Measurements from ENCODE around the gene SLC44A1.

The SLC44A1 gene

DNA sequence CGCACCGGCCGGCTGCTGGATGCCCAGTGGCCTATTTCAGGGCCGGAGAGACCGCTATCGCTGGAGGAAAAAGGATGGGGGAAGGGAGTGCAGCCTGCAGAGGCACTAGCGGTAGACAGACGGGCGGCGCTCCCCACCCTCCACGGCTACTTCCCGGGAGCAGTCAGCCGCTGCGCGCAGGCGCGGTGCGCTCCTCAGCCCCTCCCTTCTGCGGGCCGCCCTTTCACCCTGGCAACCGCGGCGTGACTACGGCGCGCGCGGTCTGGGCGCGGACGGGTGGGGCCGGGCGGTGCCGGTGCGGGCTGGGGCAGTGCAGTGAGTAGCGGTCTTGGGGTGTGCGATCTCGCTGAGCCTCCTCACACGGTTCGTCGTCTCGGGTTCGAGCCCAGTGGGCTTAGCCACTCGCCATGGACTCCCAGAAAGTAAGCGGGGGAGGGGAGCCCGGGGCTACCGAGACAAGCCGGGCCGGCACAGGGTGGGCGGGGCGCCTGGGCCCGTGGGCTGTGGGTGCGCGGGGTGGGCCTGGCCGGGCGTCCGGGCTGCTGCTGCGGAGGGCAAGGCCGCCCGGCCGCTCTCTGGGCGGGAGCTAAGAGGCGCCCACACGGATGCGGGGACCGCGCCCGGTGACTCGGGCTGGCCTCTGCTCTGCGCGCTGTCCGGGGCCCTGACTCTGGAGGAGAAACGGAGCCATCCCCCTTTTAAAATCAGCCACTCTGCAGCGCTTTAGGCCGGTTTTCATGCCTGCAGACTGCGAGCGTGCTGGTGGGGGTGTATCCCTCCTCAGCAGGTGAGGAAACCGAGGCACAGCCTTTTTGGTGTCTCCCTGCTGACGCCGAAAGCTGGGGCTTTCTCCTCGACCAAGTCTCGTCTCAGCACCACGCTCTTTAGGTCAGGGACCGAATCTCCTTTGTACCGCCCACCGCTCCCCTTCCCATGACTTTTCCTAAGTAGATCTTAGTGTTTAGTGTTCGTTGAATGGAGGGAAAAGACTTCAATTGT lies 203.7 kb downstream of the SLC44A1 start, which contains the start of gene FSD1L:
Gene FSD1L, plus strand, starts transcription at position 221 of the 999 bp plus-strand sequence. Its CDS starts 187 bp downstream, at position 408.
- peak within 1 kb of the TSS; percentile 44 to 90 (median 81) for H3K4me3 ChIP-seq (ENCODE audit: control insufficient read depth in 1 of 7, extremely low read depth in 1 of 7, insufficient read depth in 4 of 7, low read depth in 2 of 7, low read length in 6 of 7)
- peak within 1 kb of the TSS in 1 of 2 experiments; percentile 23 for H3K27ac ChIP-seq (ENCODE audit: insufficient read depth in 1 of 2, low read depth in 1 of 2, low read length in 2 of 2, poor library complexity in 1 of 2, severe bottlenecking in 2 of 2)
- H3K4me1 ChIP-seq (ENCODE audit: control extremely low read depth in 1 of 4, control insufficient read depth in 4 of 4, insufficient read depth in 4 of 4, low read length in 3 of 4): peaks cover 0 to 13% (median 7%) of the 10 kb centered on the region in 4 experiments
- WGBS (ENCODE audit: insufficient coverage): under 1% methylated on average over 69 of the region's 87 CpGs
- ChIA-PET CTCF (interaction anchor here (1.1 to 1.7 kb wide), 2 partner anchors 9 to 30 kb away, joined by 3 to 4 read pairs; no protein-coding TSS in a partner anchor), POLR2A (no interaction called here)
- peak; percentile 79 to 84 (median 83) for DNase-seq
- no peaks in the 10 kb centered on the region for H3K27me3 ChIP-seq (replicated peaks in 2 of 5; ENCODE audit: control insufficient read depth in 4 of 5, insufficient read depth in 5 of 5, low read length in 4 of 5)
- no peaks in the 10 kb centered on the region for H3K36me3 ChIP-seq (ENCODE audit: control insufficient read depth in 4 of 4, insufficient read depth in 4 of 4, low read length in 3 of 4)
- no peaks in the 10 kb centered on the region for H3K9me3 ChIP-seq (ENCODE audit: control extremely low read depth in 1 of 5, control insufficient read depth in 4 of 5, insufficient read depth in 2 of 5, low read depth in 1 of 5, low read length in 4 of 5)

DNA sequence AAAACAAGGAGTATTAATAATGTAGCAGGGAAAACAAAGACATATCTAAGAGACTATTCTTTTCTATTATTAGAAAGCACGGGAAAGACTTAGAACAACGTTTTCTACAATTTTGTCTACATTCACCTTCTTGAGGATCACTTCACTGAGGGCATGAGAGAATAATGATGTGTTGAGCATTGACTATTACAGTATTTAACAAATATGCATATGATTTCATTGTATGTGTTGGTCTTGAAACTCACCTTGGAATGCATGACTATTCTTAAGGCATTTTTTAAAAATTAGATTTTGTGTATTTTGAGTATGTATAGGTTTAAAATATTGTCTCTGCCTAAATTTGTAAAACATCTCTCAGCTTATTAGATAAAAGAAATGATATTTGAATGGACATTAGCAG lies 204.6 kb downstream of the SLC44A1 start:
- POLR2A ChIA-PET: no interaction called here
- Histone ChIP-seq H3K27me3 (replicated peaks in 2 of 5; ENCODE audit: control insufficient read depth in 4 of 5, insufficient read depth in 5 of 5, low read length in 4 of 5) (no peaks in the 10 kb centered on the region), H3K9me3 (ENCODE audit: control extremely low read depth in 1 of 5, control insufficient read depth in 4 of 5, insufficient read depth in 2 of 5, low read depth in 1 of 5, low read length in 4 of 5) (no peaks in the 10 kb centered on the region), H3K4me1 (ENCODE audit: control extremely low read depth in 1 of 4, control insufficient read depth in 4 of 4, insufficient read depth in 4 of 4, low read length in 3 of 4) (peaks cover 0 to 13% (median 7%) of the 10 kb centered on the region in 4 experiments), H3K36me3 (ENCODE audit: control insufficient read depth in 4 of 4, insufficient read depth in 4 of 4, low read length in 3 of 4) (no peaks in the 10 kb centered on the region), H3K27ac (ENCODE audit: insufficient read depth in 1 of 2, low read depth in 1 of 2, low read length in 2 of 2, poor library complexity in 1 of 2, severe bottlenecking in 2 of 2) (no peak overlapping the region), H3K4me3 (ENCODE audit: control insufficient read depth in 1 of 7, extremely low read depth in 1 of 7, insufficient read depth in 4 of 7, low read depth in 2 of 7, low read length in 6 of 7) (peak overlapping the region in 2 of 7 experiments; percentile 83 to 88)
- CTCF ChIA-PET: interaction anchor here (1.7 kb wide), 1 partner anchor 9 kb away, joined by 4 read pairs; no protein-coding TSS in a partner anchor
- DNase-seq: no peak
- WGBS (ENCODE audit: insufficient coverage): no CpG with 5 or more reads among the region's 2 CpGs

- Histone ChIP-seq H3K27me3 (replicated peaks in 2 of 5; ENCODE audit: control insufficient read depth in 4 of 5, insufficient read depth in 5 of 5, low read length in 4 of 5) (no peaks in the 10 kb centered on the region), H3K9me3 (ENCODE audit: control extremely low read depth in 1 of 5, control insufficient read depth in 4 of 5, insufficient read depth in 2 of 5, low read depth in 1 of 5, low read length in 4 of 5) (no peaks in the 10 kb centered on the region), H3K4me3 (ENCODE audit: control insufficient read depth in 1 of 7, extremely low read depth in 1 of 7, insufficient read depth in 4 of 7, low read depth in 2 of 7, low read length in 6 of 7) (no peak overlapping the region), H3K4me1 (ENCODE audit: control extremely low read depth in 1 of 4, control insufficient read depth in 4 of 4, insufficient read depth in 4 of 4, low read length in 3 of 4) (peaks cover 0 to 13% (median 7%) of the 10 kb centered on the region in 4 experiments), H3K27ac (ENCODE audit: insufficient read depth in 1 of 2, low read depth in 1 of 2, low read length in 2 of 2, poor library complexity in 1 of 2, severe bottlenecking in 2 of 2) (no peak overlapping the region), H3K36me3 (ENCODE audit: control insufficient read depth in 4 of 4, insufficient read depth in 4 of 4, low read length in 3 of 4) (no peaks in the 10 kb centered on the region)
- ChIA-PET POLR2A (no interaction called here), CTCF (interaction anchor here (1.1 kb wide), 1 partner anchor 9 kb away, joined by 3 read pairs; no protein-coding TSS in a partner anchor)
- no peak for DNase-seq
- 95% methylated on average over 2 of the region's 3 CpGs for WGBS (ENCODE audit: insufficient coverage)
Observed at GRCh38 chr9:105452185-105452584, 207.7 kb downstream of the SLC44A1 start.

DNA sequence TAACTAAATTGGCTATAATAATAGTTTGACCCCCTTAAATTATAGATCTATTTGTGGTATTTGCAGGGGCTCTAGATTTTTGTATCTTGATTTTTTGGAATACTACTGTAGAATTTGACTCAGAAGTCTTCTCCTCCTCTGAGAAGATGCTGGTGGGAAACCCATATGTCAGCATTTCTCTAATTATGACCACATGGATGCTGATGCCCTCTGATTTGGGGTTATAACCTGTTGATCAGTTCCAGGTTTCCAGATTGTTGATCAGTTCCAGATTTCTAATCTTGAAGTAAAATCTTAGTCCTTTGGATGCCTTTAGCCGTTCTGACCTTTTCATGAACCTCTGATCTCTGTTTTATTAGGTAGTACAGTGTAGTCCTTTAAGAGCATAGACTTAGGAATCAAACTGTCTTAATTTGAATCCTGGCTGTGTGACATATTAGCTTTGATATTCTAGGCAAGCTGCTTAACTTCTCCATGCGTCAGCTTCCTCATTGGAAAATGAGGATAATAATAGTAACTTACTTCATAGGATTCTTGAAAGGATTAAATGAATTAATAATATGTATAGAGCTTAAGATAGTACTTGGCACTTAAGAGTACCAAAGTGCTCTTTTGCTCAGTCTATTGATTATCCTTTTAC lies 211.5 kb downstream of the SLC44A1 start:
- ChIA-PET CTCF (interaction anchor here (1.0 kb wide), 1 partner anchor 16 kb away, joined by 3 read pairs; no protein-coding TSS in a partner anchor), POLR2A (no interaction called here)
- WGBS (ENCODE audit: insufficient coverage): 100% methylated on average over 1 of the region's 2 CpGs
- H3K27me3 ChIP-seq (replicated peaks in 2 of 5; ENCODE audit: control insufficient read depth in 4 of 5, insufficient read depth in 5 of 5, low read length in 4 of 5): no peaks in the 10 kb centered on the region
- no peak overlapping the region for H3K27ac ChIP-seq (ENCODE audit: insufficient read depth in 1 of 2, low read depth in 1 of 2, low read length in 2 of 2, poor library complexity in 1 of 2, severe bottlenecking in 2 of 2)
- H3K36me3 ChIP-seq (ENCODE audit: control insufficient read depth in 4 of 4, insufficient read depth in 4 of 4, low read length in 3 of 4): peaks cover 0 to 4% (median 2%) of the 10 kb centered on the region in 4 experiments
- peaks cover 0 to 12% (median 11%) of the 10 kb centered on the region in 5 experiments for H3K9me3 ChIP-seq (ENCODE audit: control extremely low read depth in 1 of 5, control insufficient read depth in 4 of 5, insufficient read depth in 2 of 5, low read depth in 1 of 5, low read length in 4 of 5)
- no peak for DNase-seq
- H3K4me3 ChIP-seq (ENCODE audit: control insufficient read depth in 1 of 7, extremely low read depth in 1 of 7, insufficient read depth in 4 of 7, low read depth in 2 of 7, low read length in 6 of 7): no peak overlapping the region
- H3K4me1 ChIP-seq (ENCODE audit: control extremely low read depth in 1 of 4, control insufficient read depth in 4 of 4, insufficient read depth in 4 of 4, low read length in 3 of 4): no peaks in the 10 kb centered on the region

DNA sequence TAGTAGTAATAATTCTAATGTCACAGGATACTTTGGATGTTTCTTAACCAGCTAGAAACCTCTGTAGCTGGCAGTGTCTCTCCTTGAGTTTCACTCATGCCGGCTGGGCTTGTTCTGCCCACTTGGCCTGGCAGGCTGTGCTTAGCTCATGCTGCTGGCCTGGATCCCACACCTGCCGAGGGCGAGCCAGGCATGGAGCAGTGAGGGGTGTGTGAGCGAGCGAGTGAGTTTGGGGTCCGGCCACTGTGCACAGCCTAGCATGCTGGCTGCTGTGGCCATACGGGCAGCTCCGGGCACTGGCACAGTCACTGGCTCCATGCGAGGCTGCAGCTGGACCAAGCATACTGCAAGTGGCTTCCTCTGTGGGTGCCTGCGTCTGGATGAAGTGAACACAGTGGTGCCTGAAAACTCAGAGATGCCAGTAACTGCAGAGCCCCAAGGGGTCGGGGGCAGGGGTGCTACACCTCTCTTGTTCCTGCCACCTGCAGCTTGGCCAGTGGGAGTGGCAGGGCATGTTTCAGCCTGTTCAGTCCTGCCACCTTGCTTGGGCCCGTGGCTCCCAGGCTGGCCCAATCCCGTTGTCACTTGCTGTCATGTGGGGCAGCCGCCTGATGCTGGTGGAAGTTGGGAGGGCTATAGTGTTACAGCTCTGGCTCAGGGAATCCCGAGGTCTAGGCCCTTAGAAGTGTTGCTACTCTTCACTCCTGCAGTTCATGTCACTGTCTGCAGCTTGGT lies 213.3 kb downstream of the SLC44A1 start:
- Histone ChIP-seq H3K36me3 (ENCODE audit: control insufficient read depth in 4 of 4, insufficient read depth in 4 of 4, low read length in 3 of 4) (peaks cover 0 to 4% (median 2%) of the 10 kb centered on the region in 4 experiments), H3K4me1 (ENCODE audit: control extremely low read depth in 1 of 4, control insufficient read depth in 4 of 4, insufficient read depth in 4 of 4, low read length in 3 of 4) (no peaks in the 10 kb centered on the region), H3K9me3 (ENCODE audit: control extremely low read depth in 1 of 5, control insufficient read depth in 4 of 5, insufficient read depth in 2 of 5, low read depth in 1 of 5, low read length in 4 of 5) (peaks cover 0 to 12% (median 11%) of the 10 kb centered on the region in 5 experiments), H3K27me3 (replicated peaks in 2 of 5; ENCODE audit: control insufficient read depth in 4 of 5, insufficient read depth in 5 of 5, low read length in 4 of 5) (no peaks in the 10 kb centered on the region), H3K27ac (ENCODE audit: insufficient read depth in 1 of 2, low read depth in 1 of 2, low read length in 2 of 2, poor library complexity in 1 of 2, severe bottlenecking in 2 of 2) (no peak overlapping the region), H3K4me3 (ENCODE audit: control insufficient read depth in 1 of 7, extremely low read depth in 1 of 7, insufficient read depth in 4 of 7, low read depth in 2 of 7, low read length in 6 of 7) (no peak overlapping the region)
- CTCF ChIA-PET: interaction anchor here (0.5 to 1.2 kb wide), 3 partner anchors 9 to 101 kb away, joined by 3 to 4 read pairs (median 3); no protein-coding TSS in a partner anchor
- over 99% methylated on average over 12 of the region's 15 CpGs for WGBS (ENCODE audit: insufficient coverage)
- POLR2A ChIA-PET: no interaction called here
- DNase-seq: no peak

GRCh38 chr9:105458404-105458803 lies 214.0 kb downstream of the SLC44A1 start:
- WGBS (ENCODE audit: insufficient coverage): 100% methylated on average over 2 of the region's 3 CpGs
- peak in 2 of 3 donors; percentile 19 to 21 for DNase-seq
- CTCF ChIA-PET: interaction anchor here (1.2 kb wide), 1 partner anchor 9 kb away, joined by 4 read pairs; no protein-coding TSS in a partner anchor

More at GRCh38 chr9:105458404-105458803, 214.0 kb downstream of the SLC44A1 start:
- Histone ChIP-seq H3K4me1 (ENCODE audit: control extremely low read depth in 1 of 4, control insufficient read depth in 4 of 4, insufficient read depth in 4 of 4, low read length in 3 of 4) (no peaks in the 10 kb centered on the region), H3K36me3 (ENCODE audit: control insufficient read depth in 4 of 4, insufficient read depth in 4 of 4, low read length in 3 of 4) (peaks cover 0 to 4% (median 2%) of the 10 kb centered on the region in 4 experiments), H3K27ac (ENCODE audit: insufficient read depth in 1 of 2, low read depth in 1 of 2, low read length in 2 of 2, poor library complexity in 1 of 2, severe bottlenecking in 2 of 2) (no peak overlapping the region), H3K27me3 (replicated peaks in 2 of 5; ENCODE audit: control insufficient read depth in 4 of 5, insufficient read depth in 5 of 5, low read length in 4 of 5) (no peaks in the 10 kb centered on the region), H3K4me3 (ENCODE audit: control insufficient read depth in 1 of 7, extremely low read depth in 1 of 7, insufficient read depth in 4 of 7, low read depth in 2 of 7, low read length in 6 of 7) (no peak overlapping the region), H3K9me3 (ENCODE audit: control extremely low read depth in 1 of 5, control insufficient read depth in 4 of 5, insufficient read depth in 2 of 5, low read depth in 1 of 5, low read length in 4 of 5) (peaks cover 0 to 12% (median 11%) of the 10 kb centered on the region in 5 experiments)
- POLR2A ChIA-PET: no interaction called here

Measured in common myeloid progenitor, CD34-positive (primary cell).